ENCODE data around the gene ABI3BP. TPM values are rescaled to one million over a fixed set of nuclear protein-coding genes. Genes with fewer than 3 reads are reported as not detected.

Gene ABI3BP
- total and polyA plus RNA-seq, 10 of the 15 experiments (the other 5 are each of a cell fraction or from before 2014, with no cell fraction given), result 0.03 to 0.42 (median 0.11) TPM; not detected in 4

GRCh38 chr3:100915706-100916495, 77.3 kb downstream of the ABI3BP start:
- RAD21 ChIA-PET (ENCODE audit: unreplicated experiment), result no interaction called here
- CTCF ChIA-PET, result no interaction called here
- BruUV-seq (replicated peaks), result no TSS peak
- Histone ChIP-seq H3K4me1 (ENCODE audit: control insufficient read depth, insufficient read depth, low read length) (no peaks in the 10 kb centered on the region), H3K4me3 (no peak overlapping the region), H3K9me3 (replicated peaks; ENCODE audit: control insufficient read depth, insufficient read depth, low read length) (no peaks in the 10 kb centered on the region), H3K79me2 (ENCODE audit: control insufficient read depth, insufficient read depth, low read length) (no peaks in the 10 kb centered on the region), H3K27ac (ENCODE audit: control insufficient read depth, insufficient read depth) (no peak overlapping the region), H2AFZ (ENCODE audit: control insufficient read depth, low read depth, low read length) (no peak overlapping the region), H3K36me3 (ENCODE audit: control insufficient read depth in 2 of 2, insufficient read depth in 2 of 2, low read length in 1 of 2) (no peaks in the 10 kb centered on the region), H3K4me2 (ENCODE audit: control insufficient read depth, insufficient read depth) (no peak overlapping the region), H3K9ac (ENCODE audit: control insufficient read depth, insufficient read depth, low read length) (no peak overlapping the region), H3K27me3 (replicated peaks in 1 of 2; ENCODE audit: control insufficient read depth in 2 of 2, insufficient read depth in 2 of 2, low read length in 1 of 2) (no peaks in the 10 kb centered on the region; a peak in 2 of 4 replicates), H4K20me1 (ENCODE audit: control insufficient read depth, insufficient read depth) (no peaks in the 10 kb centered on the region; the same call in 1 of the 2 replicates)
- 21% methylated on average over 10 of the region's 10 CpGs for WGBS (ENCODE audit: insufficient coverage, insufficient replicate concordance, low lambda C conversion rate, missing lambda C conversion rate)
- ATAC-seq (no peak), DNase-seq (ENCODE audit: low read depth, low spot score) (no peak), FAIRE-seq (no peak)
- SMC1A ChIA-PET (ENCODE audit: uncharacterized antibody, unreplicated experiment), result no interaction called here
- no peak for TF ChIP-seq CHD1 (IDR thresholded peaks at IDR 0.05; ENCODE audit: low read depth, low read length)
- TF ChIP-seq JUND (IDR thresholded peaks at IDR 0.05; ENCODE audit: low read depth, low read length), result no peak
- no peak for TF ChIP-seq LARP7 (IDR thresholded peaks at IDR 0.05)
- no peak for TF ChIP-seq ZNF24 (IDR thresholded peaks at IDR 0.05)
- TF ChIP-seq, protein P1, sequence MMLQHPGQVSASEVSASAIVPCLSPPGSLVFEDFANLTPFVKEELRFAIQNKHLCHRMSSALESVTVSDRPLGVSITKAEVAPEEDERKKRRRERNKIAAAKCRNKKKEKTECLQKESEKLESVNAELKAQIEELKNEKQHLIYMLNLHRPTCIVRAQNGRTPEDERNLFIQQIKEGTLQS (IDR thresholded peaks at IDR 0.05; ENCODE audit: borderline replicate concordance, extremely low read depth, low read depth, low read length), result no peak
- TF ChIP-seq ZBTB40 (IDR thresholded peaks at IDR 0.05; ENCODE audit: borderline replicate concordance), result no peak
- no peak for TF ChIP-seq GATAD2B (conservative IDR thresholded peaks at IDR 0.05; ENCODE audit: low read depth)
- no peak for TF ChIP-seq CREM (IDR thresholded peaks at IDR 0.05; ENCODE audit: low read depth)
- TF ChIP-seq CTCF (IDR thresholded peaks at IDR 0.05 in 2 of 3, conservative IDR thresholded peaks at IDR 0.05 in 1 of 3; ENCODE audit: control insufficient read depth in 2 of 3, extremely low read depth in 1 of 3, insufficient read depth in 1 of 3, low read depth in 3 of 3, low read length in 3 of 3), result no peak
- TF ChIP-seq SIN3A (IDR thresholded peaks at IDR 0.05; ENCODE audit: low read depth, low read length), result no peak
- no peak for TF ChIP-seq NR2F1 (conservative IDR thresholded peaks at IDR 0.05)
- no peak for TF ChIP-seq YY1 (IDR thresholded peaks at IDR 0.05; ENCODE audit: low read depth, low read length)
- no peak for TF ChIP-seq ZNF207 (IDR thresholded peaks at IDR 0.05; ENCODE audit: borderline replicate concordance)
- TF ChIP-seq POLR2A (IDR thresholded peaks at IDR 0.05; ENCODE audit: low read depth, low read length), result no peak
- no peak for TF ChIP-seq CBFB (IDR thresholded peaks at IDR 0.05; ENCODE audit: low read depth)
- TF ChIP-seq GABPA (IDR thresholded peaks at IDR 0.05; ENCODE audit: low read depth), result no peak
- POLR2A ChIA-PET, result no interaction called here
- intact Hi-C loops (cut with micrococcal nuclease; ENCODE audit: unreplicated experiment), result no loop called here
- in situ Hi-C loops (cut with MboI), result no loop called here
